CD4-positive, alpha-beta memory T cell (primary cell): ENCODE measurements around the gene STK32B. TPM values are rescaled to one million over a fixed set of nuclear protein-coding genes. Genes with fewer than 3 reads are reported as not detected.
"Not testable (repeated sequence)": the region's sequence is repeated elsewhere in the genome, so short reads cannot be mapped to it uniquely, and the experiment has no call there.

ENCODE experiments used
- CTCF ChIA-PET: fragments of 350-600 bp; sonication (Branson Sonifier 250); formaldehyde crosslinking; loops from one replicate; lab custom pipeline; 2021; ENCODE audit warnings: inconsistent platforms; ENCODE audit not compliant: partially characterized antibody; lab: Charles Lee
- POLR2A ChIA-PET: fragments of 350-600 bp; sonication (Branson Sonifier 250); formaldehyde crosslinking; loops from one replicate; lab custom pipeline; 2021; ENCODE audit not compliant: partially characterized antibody; lab: Charles Lee
- DNase-seq, 5 donors: peaks; one replicate each; pipeline versions ENCODE4 v3.0.0 to v3.0.0-alpha.2; 2020 to 2022; ENCODE audit warnings: mixed read lengths in 1 of 5
- H3K27ac ChIP-seq: one replicate; pipeline ENCODE4 v1.7.0; 2013; ENCODE audit warnings: low read depth, low read length
- H3K27me3 ChIP-seq: 2 replicates; pipeline ENCODE4 v1.7.0; 2013; ENCODE audit warnings: mild to moderate bottlenecking, low read length, moderate library complexity; ENCODE audit not compliant: insufficient read depth
- H3K36me3 ChIP-seq: 2 replicates; pipeline ENCODE4 v1.7.0; 2013; ENCODE audit warnings: mild to moderate bottlenecking, low read length, moderate library complexity; ENCODE audit not compliant: insufficient read depth
- H3K4me1 ChIP-seq: 2 replicates; pipeline ENCODE4 v1.7.0; 2013; ENCODE audit warnings: mild to moderate bottlenecking, low read length, moderate library complexity; ENCODE audit not compliant: insufficient read depth
- H3K4me3 ChIP-seq, 2 donors: one replicate each; pipeline ENCODE4 v1.7.0; 2013; ENCODE audit warnings: low read length in 2 of 2, mild to moderate bottlenecking in 1 of 2
- H3K9me3 ChIP-seq, 2 donors: one replicate each; pipeline ENCODE4 v1.7.0; 2013; ENCODE audit warnings: low read length in 2 of 2, control low read depth in 1 of 2; ENCODE audit not compliant: control insufficient read depth in 1 of 2
- H3K27ac Mint-ChIP-seq, 7 donors: one replicate each; pipeline ENCODE4 v1.8.0; 2020 to 2021; ENCODE audit warnings: mixed read lengths in 7 of 7, mild to moderate bottlenecking in 6 of 7, inconsistent platforms in 3 of 7, moderate library complexity in 3 of 7
- H3K27me3 Mint-ChIP-seq, 2 donors: one replicate each; pipeline ENCODE4 v1.8.0; 2020 to 2021; ENCODE audit warnings: mixed read lengths in 2 of 2
- H3K36me3 Mint-ChIP-seq, 2 donors: one replicate each; pipeline ENCODE4 v1.8.0; 2020 to 2021; ENCODE audit warnings: mixed read lengths in 2 of 2, inconsistent platforms in 1 of 2, mild to moderate bottlenecking in 1 of 2
- H3K4me1 Mint-ChIP-seq, 4 donors: one replicate each; pipeline ENCODE4 v1.8.0; 2020 to 2021; ENCODE audit warnings: mixed read lengths in 4 of 4, mild to moderate bottlenecking in 1 of 4
- H3K4me3 Mint-ChIP-seq, 8 donors: one replicate each; pipeline ENCODE4 v1.8.0; 2020 to 2021; ENCODE audit warnings: mixed read lengths in 8 of 8, mild to moderate bottlenecking in 7 of 8, moderate library complexity in 6 of 8, inconsistent platforms in 3 of 8
- H3K9me3 Mint-ChIP-seq, 8 donors: one replicate each; pipeline ENCODE4 v1.8.0; 2020 to 2021; ENCODE audit warnings: mixed read lengths in 8 of 8, mild to moderate bottlenecking in 5 of 8, inconsistent platforms in 3 of 8, moderate library complexity in 1 of 8
- intact Hi-C: fragments of 100-400 bp; cut with micrococcal nuclease; formaldehyde crosslinking; loops from one replicate; pipeline ENCODE4 v1.15.1; 2023
- polyA plus RNA-seq, 2 donors: library from polyadenylated mRNA; unstranded; fragments of 300-500 nt; fragmentation: Illumina TruSeq; gene quantifications; one replicate each; pipeline ENCODE4 v1.2.3, GENCODE V29; 2021
- total RNA-seq, 2 experiments: library from RNA; stranded (reverse); gene quantifications; one replicate each; pipeline ENCODE4 v1.2.3, GENCODE V29; 2021

Gene STK32B
- total and polyA plus RNA-seq, 4 experiments from 2014 or later, result not detected

- Mint-ChIP-seq H3K4me3 (peak overlapping the region; percentile 50 to 80 (median 66)), H3K27ac (no peak overlapping the region), H3K9me3 (peaks cover 0 to 7% (median under 1%) of the 10 kb centered on the region in 8 donors), H3K27me3 (peaks cover 35% of the 10 kb centered on the region in 2 donors), H3K4me1 (peaks cover 3 to 24% (median 10%) of the 10 kb centered on the region in 4 donors), H3K36me3 (no peaks in the 10 kb centered on the region)
- H3K27me3 ChIP-seq, result no peaks in the 10 kb centered on the region
- DNase-seq, result no peak
- H3K4me3 ChIP-seq, result peak overlapping the region in 1 of 2 donors; percentile 28
- POLR2A ChIA-PET, result no interaction called here
- no peaks in the 10 kb centered on the region for H3K9me3 ChIP-seq
- intact Hi-C loops, result no loop called here
- no peak overlapping the region for H3K27ac ChIP-seq
- H3K4me1 ChIP-seq, result peaks cover 9% of the 10 kb centered on the region
- CTCF ChIA-PET, result no interaction called here
- H3K36me3 ChIP-seq, result no peaks in the 10 kb centered on the region
Measured at GRCh38 chr4:5050520-5051277, 581 bp upstream of the STK32B start.

DNA sequence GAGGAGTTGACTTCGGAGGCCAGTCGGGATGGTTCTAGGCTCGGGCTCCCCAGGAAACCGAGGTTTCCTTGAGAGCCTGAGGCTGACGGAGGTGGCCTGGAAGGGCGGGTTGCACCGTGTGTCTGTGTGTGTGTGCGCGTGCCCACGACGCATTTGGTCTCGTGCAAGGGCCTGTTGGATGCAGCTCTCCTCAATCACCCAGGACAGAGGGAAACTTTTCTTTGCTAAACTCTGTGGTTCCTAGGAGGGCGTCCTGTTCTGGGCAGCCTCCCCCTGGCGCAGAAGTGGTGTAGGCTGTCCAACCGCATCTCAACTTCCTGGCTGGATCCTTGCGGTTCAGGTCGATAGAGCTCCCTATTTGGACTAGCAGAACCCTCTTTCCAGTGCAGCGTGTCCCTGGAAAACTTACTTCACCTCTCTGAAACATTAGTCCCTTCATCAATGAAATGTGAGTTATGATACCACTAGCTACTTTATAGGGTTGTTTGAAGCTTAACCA is 973 bp downstream of the STK32B start:
- POLR2A ChIA-PET, result no interaction called here
- intact Hi-C loops, result no loop called here

GRCh38 chr4:5052726-5053425 is 1.6 kb downstream of the STK32B start:
- no peak overlapping the region for H3K4me3 ChIP-seq
- Mint-ChIP-seq H3K9me3 (peaks cover 0 to 5% (median 0%) of the 10 kb centered on the region in 8 donors), H3K27ac (no peak overlapping the region), H3K4me1 (peaks cover 3 to 24% (median 10%) of the 10 kb centered on the region in 4 donors), H3K4me3 (peak overlapping the region in 1 of 8 donors; percentile 35), H3K27me3 (peaks cover 26 to 27% of the 10 kb centered on the region in 2 donors), H3K36me3 (no peaks in the 10 kb centered on the region)
- no peaks in the 10 kb centered on the region for H3K27me3 ChIP-seq
- H3K9me3 ChIP-seq, result no peaks in the 10 kb centered on the region
- ChIA-PET POLR2A (no interaction called here), CTCF (no interaction called here)
- DNase-seq, result no peak
- intact Hi-C loops, result no loop called here
- peaks cover 9% of the 10 kb centered on the region for H3K4me1 ChIP-seq
- no peak overlapping the region for H3K27ac ChIP-seq
- H3K36me3 ChIP-seq, result no peaks in the 10 kb centered on the region

More for the DNA sequence above, 973 bp downstream of the STK32B start:
- peaks cover 3 to 24% (median 10%) of the 10 kb centered on the region in 4 donors for H3K4me1 Mint-ChIP-seq
- DNase-seq, result no peak
- peaks cover 28 to 30% of the 10 kb centered on the region in 2 donors for H3K27me3 Mint-ChIP-seq
- Histone ChIP-seq H3K4me1 (peaks cover 9% of the 10 kb centered on the region), H3K4me3 (no peak overlapping the region), H3K36me3 (no peaks in the 10 kb centered on the region), H3K27me3 (no peaks in the 10 kb centered on the region), H3K9me3 (no peaks in the 10 kb centered on the region), H3K27ac (no peak overlapping the region)
- CTCF ChIA-PET, result no interaction called here
- no peak overlapping the region for H3K27ac Mint-ChIP-seq
- H3K9me3 Mint-ChIP-seq, result peaks cover 0 to 3% (median 0%) of the 10 kb centered on the region in 8 donors
- H3K4me3 Mint-ChIP-seq, result peak overlapping the region in 5 of 8 donors; percentile 33 to 52 (median 35)
- no peaks in the 10 kb centered on the region for H3K36me3 Mint-ChIP-seq

- no peaks in the 10 kb centered on the region for H3K36me3 ChIP-seq
- POLR2A ChIA-PET, result interaction anchor here (0.5 kb wide), 1 partner anchor 18 kb away, joined by 3 read pairs; no protein-coding TSS in a partner anchor
- Mint-ChIP-seq H3K27ac (no peak overlapping the region), H3K36me3 (no peaks in the 10 kb centered on the region), H3K27me3 (peaks cover 19 to 24% of the 10 kb centered on the region in 2 donors), H3K9me3 (peaks cover 0 to 5% (median 0%) of the 10 kb centered on the region in 8 donors), H3K4me3 (no peak overlapping the region), H3K4me1 (peaks cover 3 to 24% (median 10%) of the 10 kb centered on the region in 4 donors)
- CTCF ChIA-PET, result no interaction called here
- DNase-seq, result no peak
- H3K4me1 ChIP-seq, result peaks cover 9% of the 10 kb centered on the region
- no peak overlapping the region for H3K27ac ChIP-seq
- H3K9me3 ChIP-seq, result no peaks in the 10 kb centered on the region
- intact Hi-C loops, result no loop called here
- H3K4me3 ChIP-seq, result no peak overlapping the region
- H3K27me3 ChIP-seq, result no peaks in the 10 kb centered on the region
Measured at GRCh38 chr4:5054532-5054931, 3.3 kb downstream of the STK32B start.

DNA sequence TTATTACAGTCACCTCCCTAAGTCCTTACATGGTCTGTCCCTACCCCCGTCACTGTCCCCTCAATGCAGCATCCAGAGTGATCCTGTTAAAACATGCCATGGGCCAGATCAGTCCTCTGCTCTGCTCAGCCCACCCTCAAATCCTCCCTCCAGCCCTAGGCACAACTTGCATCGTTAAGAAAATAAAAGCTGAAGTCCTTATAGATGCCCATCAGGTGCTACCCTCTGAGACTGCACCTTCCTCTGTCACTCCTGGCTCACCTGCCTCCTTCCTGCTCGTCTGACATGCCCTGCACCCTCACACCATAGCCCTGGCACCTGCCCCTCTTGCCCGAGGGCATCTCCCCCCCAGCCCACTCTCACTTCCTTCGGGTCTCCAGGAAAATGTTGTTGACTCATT is 4.1 kb downstream of the STK32B start:
- DNase-seq, result no peak
- peaks cover 0 to 12% (median 3%) of the 10 kb centered on the region in 8 donors for H3K9me3 Mint-ChIP-seq
- Histone ChIP-seq H3K4me1 (peaks cover 7% of the 10 kb centered on the region), H3K9me3 (no peaks in the 10 kb centered on the region), H3K27me3 (no peaks in the 10 kb centered on the region), H3K27ac (no peak overlapping the region), H3K36me3 (no peaks in the 10 kb centered on the region), H3K4me3 (no peak overlapping the region)
- H3K27me3 Mint-ChIP-seq, result peaks cover 14 to 20% of the 10 kb centered on the region in 2 donors
- intact Hi-C loops, result no loop called here
- no peaks in the 10 kb centered on the region for H3K36me3 Mint-ChIP-seq
- peaks cover 3 to 20% (median 8%) of the 10 kb centered on the region in 4 donors for H3K4me1 Mint-ChIP-seq
- no peak overlapping the region for H3K27ac Mint-ChIP-seq
- POLR2A ChIA-PET, result no interaction called here
- H3K4me3 Mint-ChIP-seq, result no peak overlapping the region
- CTCF ChIA-PET, result no interaction called here

- intact Hi-C loops, result no loop called here
- Histone ChIP-seq H3K36me3 (no peaks in the 10 kb centered on the region), H3K27ac (no peak overlapping the region), H3K9me3 (no peaks in the 10 kb centered on the region), H3K4me3 (no peak overlapping the region), H3K27me3 (no peaks in the 10 kb centered on the region), H3K4me1 (no peaks in the 10 kb centered on the region)
- Mint-ChIP-seq H3K4me3 (no peak overlapping the region), H3K4me1 (no peaks in the 10 kb centered on the region), H3K36me3 (no peaks in the 10 kb centered on the region), H3K27me3 (peaks cover 5 to 6% of the 10 kb centered on the region in 2 donors), H3K27ac (no peak overlapping the region), H3K9me3 (peaks cover 0 to 25% (median 10%) of the 10 kb centered on the region in 8 donors)
- ChIA-PET POLR2A (no interaction called here), CTCF (no interaction called here)
- DNase-seq, result no peak
Measured at GRCh38 chr4:5066101-5066500, 14.8 kb downstream of the STK32B start.

DNA sequence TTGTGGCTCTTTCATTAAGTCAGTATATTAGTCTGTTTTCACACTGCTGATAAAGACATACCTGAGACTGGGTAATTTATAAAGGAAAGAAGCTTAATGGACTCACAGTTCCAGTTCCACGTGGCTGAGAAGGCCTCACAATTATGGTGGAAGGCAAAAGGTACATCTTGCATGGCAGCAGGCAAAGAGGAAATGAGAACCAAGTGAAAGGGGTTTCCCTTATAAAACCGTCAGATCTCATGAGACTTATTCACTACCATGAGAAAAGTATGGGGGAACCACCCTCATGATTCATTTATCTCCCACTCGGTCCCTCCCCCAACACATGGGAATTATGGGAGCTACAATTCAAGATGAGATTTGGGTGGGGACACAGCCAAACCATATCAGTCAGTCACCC is 15.7 kb downstream of the STK32B start:
- H3K4me3 Mint-ChIP-seq, H3K36me3 Mint-ChIP-seq, H3K9me3 ChIP-seq, H3K4me1 Mint-ChIP-seq, H3K27me3 ChIP-seq, H3K27ac Mint-ChIP-seq, POLR2A ChIA-PET, CTCF ChIA-PET, H3K27ac ChIP-seq, intact Hi-C loops, H3K4me3 ChIP-seq, H3K36me3 ChIP-seq, H3K27me3 Mint-ChIP-seq, H3K4me1 ChIP-seq, DNase-seq: not testable (repeated sequence)
- H3K9me3 Mint-ChIP-seq, result peaks cover 0 to 25% (median 10%) of the 10 kb centered on the region in 8 donors
